Epithelial cell of proximal tubule (primary cell): ENCODE results near the gene CAMKMT. TPM values are rescaled to one million over a fixed set of nuclear protein-coding genes. Genes with fewer than 3 reads are reported as not detected.

Experiments used
- DNase-seq: peaks from one replicate; pipeline ENCODE4 v3.0.0-alpha.2; 2011; ENCODE audit warnings: low read depth
- H3K4me3 ChIP-seq: 2 replicates; pipeline ENCODE4 v1.5.1; 2011; ENCODE audit warnings: low read depth, mild to moderate bottlenecking, low read length
- total RNA-seq: library from RNA; depleted of rRNA; stranded (reverse); fragments of >200 nt; gene quantifications from 2 replicates; pipeline ENCODE4 v1.2.3, GENCODE V29; 2015
- TF ChIP-seq, protein P1 (sequence below): conservative IDR thresholded peaks from 2 replicates; pipeline ENCODE4 v1.5.1; 2012; ENCODE audit warnings: low read depth, mild to moderate bottlenecking, low read length

CAMKMT gene
- total RNA-seq, 1 donor from 2014 or later: 2.4 TPM

DNA sequence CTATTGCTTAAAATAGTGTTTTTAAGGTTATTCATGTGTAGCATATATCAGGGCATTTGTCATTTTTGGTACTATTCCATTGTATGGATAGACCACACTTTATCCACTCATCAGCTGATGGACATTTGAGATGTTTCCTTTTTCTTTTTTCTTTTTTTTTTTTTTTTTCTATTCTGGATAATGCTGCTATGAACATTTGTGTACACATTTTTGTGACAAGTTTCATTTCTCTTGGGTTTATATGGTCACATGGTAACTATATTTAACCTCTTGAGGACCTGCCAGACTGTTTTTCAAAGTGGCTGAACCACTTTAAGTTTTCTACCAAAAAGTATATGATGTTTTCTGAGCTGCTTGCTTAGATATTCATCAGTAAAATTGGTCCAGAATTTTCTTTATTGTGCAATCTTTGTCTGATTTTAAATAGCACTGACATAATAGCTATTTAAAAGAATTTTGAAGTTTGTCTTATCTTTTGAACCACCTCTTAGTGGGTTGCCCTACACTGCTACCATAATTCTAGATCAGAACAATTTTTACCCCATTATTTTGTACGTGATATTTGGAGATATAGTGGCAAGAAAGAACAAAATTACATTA, 360.4 kb downstream of the CAMKMT start:
- no peak overlapping the region for H3K4me3 ChIP-seq
- TF ChIP-seq, protein P1, sequence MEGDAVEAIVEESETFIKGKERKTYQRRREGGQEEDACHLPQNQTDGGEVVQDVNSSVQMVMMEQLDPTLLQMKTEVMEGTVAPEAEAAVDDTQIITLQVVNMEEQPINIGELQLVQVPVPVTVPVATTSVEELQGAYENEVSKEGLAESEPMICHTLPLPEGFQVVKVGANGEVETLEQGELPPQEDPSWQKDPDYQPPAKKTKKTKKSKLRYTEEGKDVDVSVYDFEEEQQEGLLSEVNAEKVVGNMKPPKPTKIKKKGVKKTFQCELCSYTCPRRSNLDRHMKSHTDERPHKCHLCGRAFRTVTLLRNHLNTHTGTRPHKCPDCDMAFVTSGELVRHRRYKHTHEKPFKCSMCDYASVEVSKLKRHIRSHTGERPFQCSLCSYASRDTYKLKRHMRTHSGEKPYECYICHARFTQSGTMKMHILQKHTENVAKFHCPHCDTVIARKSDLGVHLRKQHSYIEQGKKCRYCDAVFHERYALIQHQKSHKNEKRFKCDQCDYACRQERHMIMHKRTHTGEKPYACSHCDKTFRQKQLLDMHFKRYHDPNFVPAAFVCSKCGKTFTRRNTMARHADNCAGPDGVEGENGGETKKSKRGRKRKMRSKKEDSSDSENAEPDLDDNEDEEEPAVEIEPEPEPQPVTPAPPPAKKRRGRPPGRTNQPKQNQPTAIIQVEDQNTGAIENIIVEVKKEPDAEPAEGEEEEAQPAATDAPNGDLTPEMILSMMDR: no peak
- DNase-seq: no peak

GRCh38 chr2:44723921-44724320, 362.2 kb downstream of the CAMKMT start:
- TF ChIP-seq, protein P1: no peak
- no peak overlapping the region for H3K4me3 ChIP-seq
- no peak for DNase-seq

GRCh38 chr2:44730593-44730992, 368.8 kb downstream of the CAMKMT start:
- no peak overlapping the region for H3K4me3 ChIP-seq
- TF ChIP-seq, protein P1: no peak
- DNase-seq: no peak

GRCh38 chr2:44731505-44731904, 369.8 kb downstream of the CAMKMT start:
- DNase-seq: no peak
- no peak overlapping the region for H3K4me3 ChIP-seq
- TF ChIP-seq, protein P1: no peak

- no peak overlapping the region for H3K4me3 ChIP-seq
- TF ChIP-seq, protein P1: no peak
- no peak for DNase-seq
Measured at GRCh38 chr2:44736270-44736942, 374.7 kb downstream of the CAMKMT start.

GRCh38 chr2:44740678-44741077, 378.9 kb downstream of the CAMKMT start:
- no peak for DNase-seq
- TF ChIP-seq, protein P1: no peak
- H3K4me3 ChIP-seq: no peak overlapping the region

DNA sequence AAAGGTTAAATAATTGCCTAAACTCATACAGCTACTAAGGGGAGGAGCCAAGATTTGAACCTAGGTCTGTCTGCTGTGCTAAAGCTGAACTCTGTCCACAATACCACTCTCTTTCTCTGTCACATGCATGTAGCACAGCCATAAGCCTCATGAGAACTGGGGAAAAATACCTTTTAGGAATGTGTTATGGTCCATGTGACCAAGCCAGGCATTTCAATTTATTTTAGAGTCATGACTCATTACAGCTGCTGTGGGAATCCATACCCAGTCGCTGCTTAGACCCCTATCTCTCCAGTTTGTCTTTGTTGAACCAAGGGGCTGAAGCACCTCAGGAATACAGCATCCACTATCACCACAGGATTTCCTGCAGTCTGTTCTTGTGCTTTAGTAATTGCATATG, 379.8 kb downstream of the CAMKMT start:
- peak; percentile 9 for DNase-seq
- TF ChIP-seq, protein P1: no peak
- H3K4me3 ChIP-seq: no peak overlapping the region
